NOMO-1 treated with dmso at 0.1 percent for 144 hours (cell line): Measurements from ENCODE around the gene RNF220.

ENCODE experiments used
- DNase-seq: peaks from one replicate; lab custom pipeline; 2025; ENCODE audit not compliant: unreplicated experiment; lab: John Stamatoyannopoulos, UW

RNF220 gene

GRCh38 chr1:44576456-44577150, 171.5 kb downstream of the RNF220 start:
- DNase-seq: no peak

- DNase-seq: no peak
Observed at GRCh38 chr1:44581205-44581604, 176.2 kb downstream of the RNF220 start.

- DNase-seq: no peak
Observed at GRCh38 chr1:44584167-44584566, 179.1 kb downstream of the RNF220 start.

- no peak for DNase-seq
Observed at GRCh38 chr1:44585315-44585920, 180.4 kb downstream of the RNF220 start.

- no peak for DNase-seq
Observed at GRCh38 chr1:44587796-44588460, 182.9 kb downstream of the RNF220 start.

GRCh38 chr1:44588551-44589210, 183.6 kb downstream of the RNF220 start:
- no peak for DNase-seq

- DNase-seq: no peak
Observed at GRCh38 chr1:44590475-44590874, 185.4 kb downstream of the RNF220 start.

- DNase-seq: no peak
Observed at GRCh38 chr1:44591381-44591780, 186.3 kb downstream of the RNF220 start.

- no peak for DNase-seq
Observed at GRCh38 chr1:44592208-44593145, 187.4 kb downstream of the RNF220 start.

- DNase-seq: no peak
Observed at GRCh38 chr1:44594353-44594752, 189.3 kb downstream of the RNF220 start.

- peak; percentile 5 for DNase-seq
Observed at GRCh38 chr1:44594871-44595735, 190.0 kb downstream of the RNF220 start.

- DNase-seq: no peak
Observed at GRCh38 chr1:44596511-44596910, 191.5 kb downstream of the RNF220 start.

GRCh38 chr1:44598167-44598566, 193.1 kb downstream of the RNF220 start:
- DNase-seq: no peak

- no peak for DNase-seq
Observed at GRCh38 chr1:44602634-44603628, 197.9 kb downstream of the RNF220 start.

GRCh38 chr1:44603718-44604117, 198.7 kb downstream of the RNF220 start:
- DNase-seq: no peak

- DNase-seq: no peak
Observed at GRCh38 chr1:44604157-44604955, 199.3 kb downstream of the RNF220 start.

GRCh38 chr1:44605914-44606615, 201.0 kb downstream of the RNF220 start:
- no peak for DNase-seq
